GM12873 (cell line): Measurements from ENCODE around the gene MIA3.

ENCODE experiments used
- CTCF ChIP-seq: IDR thresholded peaks from 2 replicates; pipeline ENCODE4 v1.5.1; 2012; ENCODE audit warnings: low read depth, mild to moderate bottlenecking, moderate library complexity, low read length, control low read depth; ENCODE audit not compliant: insufficient read depth; ENCODE audit errors: missing control alignments

MIA3 gene

GRCh38 chr1:222691016-222691415, 73.1 kb downstream of the MIA3 start:
- no peak for TF ChIP-seq CTCF

- TF ChIP-seq CTCF: no peak
Measured at GRCh38 chr1:222694927-222695326, 77.0 kb downstream of the MIA3 start.

- no peak for TF ChIP-seq CTCF
Measured at GRCh38 chr1:222696741-222697140, 78.8 kb downstream of the MIA3 start.

GRCh38 chr1:222697203-222697602, 79.3 kb downstream of the MIA3 start:
- TF ChIP-seq CTCF: no peak

GRCh38 chr1:222697826-222698225, 79.9 kb downstream of the MIA3 start:
- TF ChIP-seq CTCF: no peak

GRCh38 chr1:222702210-222702609, 84.3 kb downstream of the MIA3 start:
- no peak for TF ChIP-seq CTCF

- no peak for TF ChIP-seq CTCF
Measured at GRCh38 chr1:222704260-222704659, 86.4 kb downstream of the MIA3 start.
